HuH-7 (cell line): ENCODE results near the gene ICAM5.
"Not testable (repeated sequence)": the region's sequence is repeated elsewhere in the genome, so short reads cannot be mapped to it uniquely, and the experiment has no call there.

Source experiments
- DNase-seq: peaks from one replicate; pipeline ENCODE4 v3.0.0; 2011; ENCODE audit warnings: low spot score

Gene ICAM5

DNA sequence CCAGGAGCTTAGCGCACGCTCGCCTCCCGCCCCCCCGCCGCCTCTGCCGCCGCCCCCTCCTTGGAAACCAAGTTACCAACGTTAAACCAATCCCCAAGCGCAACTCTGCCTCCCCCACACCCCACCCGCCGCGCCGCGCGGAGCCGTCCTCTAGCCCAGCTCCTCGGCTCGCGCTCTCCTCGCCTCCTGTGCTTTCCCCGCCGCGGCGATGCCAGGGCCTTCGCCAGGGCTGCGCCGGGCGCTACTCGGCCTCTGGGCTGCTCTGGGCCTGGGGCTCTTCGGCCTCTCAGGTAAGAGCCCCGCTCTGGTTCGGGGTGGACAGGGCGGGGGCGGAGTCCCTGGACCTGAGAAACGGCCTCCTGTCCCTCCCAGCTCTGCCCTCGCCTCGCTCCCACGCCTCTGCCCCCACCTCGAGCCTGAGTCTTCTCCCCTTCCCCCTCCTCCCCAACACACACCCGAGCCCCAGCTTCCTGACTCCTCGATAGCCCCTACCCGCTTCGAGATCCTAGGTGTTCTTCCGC is at the start of gene ICAM5:
Gene ICAM5 (plus strand): TSS at position 117 of the 521 bp plus-strand sequence. CDS start 92 bp downstream, at position 209.
- peak; percentile 20 for DNase-seq

DNA sequence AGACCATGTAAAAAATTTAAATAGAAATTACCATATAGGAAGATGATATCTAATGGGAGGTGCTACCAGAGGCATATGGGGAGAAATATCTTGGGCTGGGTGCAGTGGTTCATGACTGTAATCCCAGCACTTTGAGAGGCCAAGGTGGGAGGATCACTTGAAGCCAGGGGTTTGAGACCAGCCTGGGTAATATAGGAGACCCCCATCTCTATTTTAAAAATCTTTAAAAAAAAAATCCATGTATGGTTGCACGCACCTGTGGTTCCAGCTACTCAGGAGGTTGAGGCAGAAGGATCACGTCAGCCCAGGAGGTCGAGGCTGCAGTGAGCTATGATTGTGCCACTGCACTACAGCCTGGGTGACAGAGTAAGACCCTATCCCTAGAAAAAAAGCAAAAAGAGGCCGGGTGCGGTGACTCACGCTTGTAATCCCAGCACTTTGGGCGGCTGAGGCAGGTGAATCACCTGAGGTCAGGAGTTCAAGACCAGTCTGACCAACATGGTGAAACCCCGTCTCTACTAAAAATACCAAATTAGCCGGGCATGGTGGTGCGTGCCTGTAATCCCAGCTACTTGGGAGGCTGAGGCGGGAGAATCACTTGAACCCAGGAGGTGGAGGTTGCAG is 47.8 kb upstream of the ICAM5 start:
- not testable (repeated sequence) for DNase-seq

DNA sequence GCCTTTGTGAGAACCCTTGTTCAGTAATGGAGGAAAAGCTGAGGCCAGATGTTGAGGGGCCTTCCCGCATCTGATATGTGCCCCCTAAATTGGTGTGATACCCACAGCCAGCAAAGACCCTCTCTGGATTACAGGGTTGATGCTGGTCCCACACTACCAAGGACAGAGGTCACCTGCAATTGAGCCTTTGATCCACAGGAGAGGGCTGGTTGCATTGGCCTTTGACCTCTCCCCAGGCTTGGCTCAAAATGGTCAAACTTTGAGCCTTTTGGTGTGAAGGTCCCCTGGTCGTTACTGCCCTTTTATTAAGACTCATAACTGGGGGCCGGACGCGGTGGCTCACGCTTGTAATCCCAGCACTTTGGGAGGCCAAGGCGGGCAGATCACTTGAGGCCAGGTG is 46.1 kb upstream of the ICAM5 start:
- no peak for DNase-seq

DNA sequence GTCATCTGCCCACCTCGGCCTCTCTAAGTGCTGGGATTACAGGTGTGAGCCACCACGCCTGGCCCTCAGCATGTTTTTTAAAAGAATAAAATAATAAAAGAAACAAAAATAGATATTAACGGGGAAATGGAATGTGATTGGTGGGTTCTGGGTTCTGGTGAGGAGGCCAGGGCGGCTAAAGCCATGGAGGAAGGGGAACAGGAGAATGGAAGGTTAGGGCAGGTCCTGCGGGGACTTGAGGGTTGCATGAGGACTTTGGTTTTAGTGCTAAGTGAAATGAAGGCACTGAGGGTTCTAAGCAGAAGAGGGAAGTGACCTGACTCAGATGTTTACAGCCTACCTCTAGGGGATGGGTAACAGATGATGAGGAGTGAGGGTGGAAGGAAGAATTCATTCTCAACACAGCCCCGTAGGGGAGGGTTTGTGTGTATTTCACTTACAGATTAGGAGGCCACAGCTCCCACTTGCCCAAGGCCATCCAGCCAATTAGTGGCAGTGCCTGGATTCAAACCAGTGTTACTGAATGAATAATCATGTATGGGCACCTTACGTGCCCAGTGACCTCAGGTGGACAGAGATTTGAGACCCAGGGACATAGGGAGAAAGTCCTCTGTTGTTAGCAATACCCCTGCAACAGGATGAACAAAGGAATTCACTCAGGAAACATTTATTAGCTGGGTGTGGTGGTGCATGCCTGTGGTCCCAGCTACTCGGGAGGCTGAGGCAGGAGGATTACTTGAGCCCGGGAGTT is 44.4 kb upstream of the ICAM5 start:
- DNase-seq: no peak

DNA sequence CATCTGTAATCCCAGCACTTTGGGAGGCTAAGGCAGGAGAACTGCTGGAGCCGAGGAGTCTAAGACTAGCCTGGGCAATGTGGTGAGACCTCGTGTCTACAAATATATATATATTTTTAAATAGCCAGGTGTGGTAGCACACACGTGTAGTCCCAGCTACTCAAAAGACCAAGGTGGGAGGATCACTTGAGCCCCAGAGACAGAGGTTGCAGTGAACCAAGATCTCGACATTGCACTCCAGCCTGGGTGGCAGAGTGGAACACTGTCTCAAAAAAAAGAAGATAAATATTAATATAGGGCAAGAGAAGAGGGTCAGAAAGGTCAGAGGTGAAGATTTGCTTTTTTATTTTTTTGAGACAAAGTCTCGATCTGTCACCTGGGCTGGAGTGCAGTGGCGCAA is 43.2 kb upstream of the ICAM5 start:
- DNase-seq: no peak

- DNase-seq: peak; percentile 88
These were observed 37.7 kb upstream of the ICAM5 start, which contains the start of gene MRPL4 for GRCh38 chr19:10251792-10252694. TSS of gene MRPL4 (plus strand) at chr19:10252214. CDS start at chr19:10252254, 40 bp downstream.

GRCh38 chr19:10252707-10253106 is 37.0 kb upstream of the ICAM5 start:
- DNase-seq: no peak

DNA sequence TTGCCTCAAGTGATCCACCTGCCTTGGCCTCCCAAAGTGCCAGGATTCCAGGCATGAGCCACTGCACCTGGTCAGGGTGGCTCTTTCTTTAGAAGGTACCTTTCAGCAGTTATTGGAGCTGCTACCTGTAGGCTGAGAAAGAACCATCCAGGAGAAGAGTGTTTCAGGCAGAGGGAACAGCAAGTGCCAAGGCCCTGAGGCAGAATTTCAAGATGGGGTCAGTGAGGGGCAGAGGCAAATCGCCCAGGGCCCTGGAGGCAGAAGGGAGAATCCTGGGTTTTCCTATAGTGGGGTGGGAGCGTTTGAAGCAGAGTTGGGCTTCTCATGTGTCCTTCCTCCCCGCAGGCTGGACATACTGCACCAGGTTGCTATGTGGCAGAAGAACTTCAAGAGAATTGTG is 35.5 kb upstream of the ICAM5 start:
- no peak for DNase-seq

DNA sequence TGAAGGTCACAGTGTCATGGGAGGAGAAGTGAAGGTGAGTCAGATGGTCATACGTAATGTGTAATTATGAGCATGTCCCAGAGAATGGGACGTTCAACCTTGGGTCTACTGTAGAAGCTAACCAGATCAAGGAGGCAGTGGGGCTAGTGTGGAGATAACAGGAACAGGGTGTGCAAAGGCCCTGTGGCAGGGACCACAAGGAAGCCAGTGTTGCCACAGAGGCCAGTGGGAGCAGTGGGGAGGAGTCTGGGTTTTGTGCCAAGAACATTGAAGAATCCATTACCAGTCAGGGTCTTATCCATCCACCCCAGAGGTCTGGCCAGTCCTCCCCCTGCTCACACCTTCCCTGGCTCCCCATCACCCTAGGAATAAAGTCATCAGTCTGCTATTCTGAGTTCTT is 34.4 kb upstream of the ICAM5 start:
- DNase-seq: no peak

- no peak for DNase-seq
These were observed 33.2 kb upstream of the ICAM5 start for GRCh38 chr19:10256551-10256950.

DNA sequence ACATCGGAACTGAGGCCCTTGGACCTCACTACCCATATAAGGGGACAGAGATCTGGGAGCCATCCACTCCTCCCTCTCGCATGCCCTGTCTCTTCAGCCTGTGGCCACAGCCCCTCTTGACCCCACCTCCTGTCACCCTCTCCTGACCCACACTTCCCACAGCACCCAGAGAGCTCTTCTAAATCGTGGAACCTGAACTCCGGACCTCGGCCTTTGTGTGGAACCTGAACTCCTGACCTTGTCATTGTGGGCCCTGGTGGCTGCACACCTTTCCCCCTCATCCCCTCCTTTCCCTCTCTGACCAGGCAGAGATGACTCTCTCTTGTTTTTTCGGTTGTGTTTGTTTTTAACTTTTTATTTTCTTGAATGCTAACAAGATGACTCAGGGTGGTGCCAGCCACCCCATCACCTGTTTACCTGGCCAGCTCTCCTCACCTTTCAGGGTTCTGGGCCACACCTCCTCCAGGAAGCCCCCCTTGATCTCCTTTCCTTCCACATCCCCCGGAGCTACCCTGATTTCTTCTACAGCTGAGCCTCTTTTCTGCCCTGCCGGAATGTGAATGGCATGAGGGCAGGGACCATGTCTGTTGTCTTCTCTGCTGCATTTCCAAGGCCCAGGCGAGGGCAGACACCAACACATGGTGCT is 32.7 kb upstream of the ICAM5 start:
- DNase-seq: no peak

- no peak for DNase-seq
These were observed 31.6 kb upstream of the ICAM5 start for GRCh38 chr19:10258080-10258710.

DNA sequence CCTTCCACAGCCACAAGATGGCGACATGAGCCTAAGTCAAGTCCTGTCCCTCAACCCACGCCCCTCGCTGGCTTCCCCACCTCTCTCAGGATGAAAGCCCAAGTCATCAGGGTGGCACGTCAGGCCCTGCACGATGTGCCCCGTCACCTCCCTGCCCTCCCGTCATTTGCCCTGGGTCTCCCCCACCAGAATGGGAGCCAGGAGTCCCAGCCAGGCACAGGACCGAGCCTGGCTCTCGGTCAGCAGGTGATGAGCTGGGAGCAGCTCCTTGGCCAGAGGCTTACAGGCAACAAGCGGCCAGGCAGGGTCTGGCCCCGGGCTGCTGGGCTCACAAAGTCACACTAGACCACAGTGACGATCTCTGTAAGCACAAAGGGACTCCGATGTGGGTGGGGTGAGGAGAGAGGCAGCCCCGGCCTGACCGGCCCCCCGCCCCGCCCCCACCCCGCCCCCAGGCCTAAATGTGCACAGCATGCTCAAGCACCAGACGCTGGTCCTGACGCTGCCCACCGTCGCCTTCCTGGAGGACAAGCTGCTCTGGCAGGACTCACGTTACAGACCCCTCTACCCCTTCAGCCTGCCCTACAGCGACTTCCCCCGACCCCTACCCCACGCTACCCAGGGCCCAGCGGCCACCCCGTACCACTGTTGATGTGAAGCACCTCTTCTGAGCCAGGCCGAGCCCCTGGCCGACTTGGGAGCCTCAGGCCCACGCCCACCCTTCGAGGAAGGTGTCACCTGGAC is 30.4 kb upstream of the ICAM5 start:
- peak; percentile 78 for DNase-seq

GRCh38 chr19:10260141-10260584 is 29.6 kb upstream of the ICAM5 start:
- DNase-seq: no peak

DNA sequence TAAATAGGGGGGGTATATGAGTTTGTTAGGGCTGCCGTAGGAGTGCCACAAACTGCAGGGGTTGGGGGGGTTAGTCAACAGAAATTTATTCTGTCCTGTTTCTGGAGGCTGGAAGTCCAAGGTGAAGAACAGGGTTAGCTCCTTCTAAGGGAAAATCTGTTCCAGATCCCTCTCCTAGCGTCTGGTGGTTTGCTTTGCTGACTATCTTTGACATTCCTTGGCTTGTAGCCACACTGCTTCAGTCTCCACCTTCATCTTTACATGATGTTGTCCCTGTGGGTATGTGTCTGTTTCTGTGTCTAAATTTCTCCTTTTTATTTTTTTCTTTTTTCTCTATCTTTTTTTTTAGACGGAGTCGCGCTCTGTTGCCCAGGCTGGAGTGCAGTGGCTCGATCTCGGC is 27.0 kb upstream of the ICAM5 start:
- no peak for DNase-seq

DNA sequence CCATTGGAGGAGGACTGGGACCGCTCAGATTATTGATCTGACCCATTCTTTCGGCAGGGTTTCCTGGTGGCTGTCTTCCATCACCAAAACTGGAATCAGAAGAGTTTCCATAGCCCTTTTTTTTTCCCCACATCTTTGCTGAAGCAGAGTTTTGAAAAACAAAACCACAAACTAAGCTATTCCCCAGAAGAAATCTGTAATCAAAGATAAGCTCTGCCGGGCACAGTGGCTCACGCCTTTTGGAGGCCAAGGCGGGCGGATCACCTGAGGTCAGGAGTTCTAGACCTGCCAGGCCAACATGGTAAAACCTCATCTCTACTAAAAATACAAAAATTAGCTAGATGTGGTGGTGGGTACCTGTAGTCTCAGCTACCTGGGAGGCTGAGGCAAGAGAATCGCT is 23.0 kb upstream of the ICAM5 start:
- DNase-seq: no peak

DNA sequence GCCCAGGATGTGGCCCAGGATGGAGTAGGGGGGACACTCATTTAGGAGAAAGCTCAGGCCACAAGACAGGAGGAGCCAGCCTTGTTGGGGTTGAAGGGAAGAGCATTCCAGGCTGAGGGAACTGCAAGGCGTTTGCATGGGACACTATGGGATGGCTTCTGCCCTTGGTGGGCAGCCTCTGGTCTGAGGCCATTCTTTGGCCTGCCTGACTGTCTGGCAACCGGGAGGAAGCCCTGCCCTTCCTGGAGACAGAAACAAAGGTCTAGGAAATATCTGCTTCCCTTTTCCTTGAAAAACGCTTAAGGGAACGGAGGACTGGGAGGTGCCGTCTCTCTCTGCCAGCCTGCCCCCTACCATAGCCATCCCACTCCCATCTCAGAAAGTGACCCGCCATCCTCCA is 21.7 kb upstream of the ICAM5 start:
- no peak for DNase-seq

GRCh38 chr19:10269333-10270179 is 20.2 kb upstream of the ICAM5 start:
- DNase-seq: peak; percentile 63

DNA sequence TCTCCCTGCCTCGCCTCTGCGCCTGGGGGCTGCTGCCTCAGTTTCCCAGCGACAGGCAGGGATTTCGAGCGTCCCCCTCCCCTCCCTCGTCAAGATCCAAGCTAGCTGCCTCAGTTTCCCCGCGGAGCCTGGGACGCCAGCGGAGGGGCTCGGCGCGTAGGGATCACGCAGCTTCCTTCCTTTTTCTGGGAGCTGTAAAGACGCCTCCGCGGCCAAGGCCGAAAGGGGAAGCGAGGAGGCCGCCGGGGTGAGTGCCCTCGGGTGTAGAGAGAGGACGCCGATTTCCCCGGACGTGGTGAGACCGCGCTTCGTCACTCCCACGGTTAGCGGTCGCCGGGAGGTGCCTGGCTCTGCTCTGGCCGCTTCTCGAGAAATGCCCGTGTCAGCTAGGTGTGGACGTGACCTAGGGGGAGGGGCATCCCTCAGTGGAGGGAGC is 19.6 kb upstream of the ICAM5 start:
- DNase-seq: no peak
